NCI-H82 treated with DMSO at 0.1 percent for 48 hours (cell line): ENCODE results near the gene TNFRSF11A.

Source experiments
- DNase-seq: peaks from one replicate; lab custom pipeline; 2025; ENCODE audit not compliant: unreplicated experiment; lab: John Stamatoyannopoulos, UW

TNFRSF11A gene

DNA sequence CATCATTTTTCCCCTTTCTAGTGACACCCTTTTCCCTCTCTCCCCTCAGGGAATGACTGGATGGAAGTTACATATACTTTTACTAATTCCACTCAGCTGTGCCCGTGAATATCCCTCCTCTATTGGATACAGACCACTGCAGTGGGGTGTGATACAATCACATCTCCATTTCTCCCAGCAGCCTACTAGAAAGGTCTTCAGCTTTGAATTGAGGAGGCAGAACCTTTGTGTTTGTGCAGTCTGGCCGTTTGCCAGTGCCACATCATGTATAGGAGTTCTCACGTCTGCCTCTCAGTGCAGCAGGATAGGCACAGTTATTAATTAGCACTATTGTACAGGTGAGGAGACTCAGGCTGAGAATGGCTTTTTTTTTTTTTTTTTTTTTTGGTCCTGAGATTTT, 16.4 kb downstream of the TNFRSF11A start:
- no peak for DNase-seq

DNA sequence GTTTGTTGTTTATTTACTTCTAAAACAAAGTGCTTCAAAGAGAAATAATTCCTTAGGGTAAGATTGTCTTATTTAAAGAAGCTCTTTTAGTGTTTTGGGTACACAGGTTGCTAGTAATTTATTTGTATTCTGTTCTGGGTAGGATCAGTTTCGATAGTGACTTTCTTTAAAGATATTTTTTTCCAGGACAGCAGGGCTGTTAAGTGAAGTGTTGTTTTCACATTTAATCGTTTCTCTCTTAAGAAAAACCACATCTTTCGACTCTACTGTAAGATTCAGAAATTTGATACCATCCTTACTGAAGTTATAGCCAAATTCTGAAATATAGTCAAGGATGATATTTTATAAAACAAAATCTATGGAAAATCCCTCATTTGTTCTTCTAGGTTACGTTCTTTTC, 17.8 kb downstream of the TNFRSF11A start:
- no peak for DNase-seq

DNA sequence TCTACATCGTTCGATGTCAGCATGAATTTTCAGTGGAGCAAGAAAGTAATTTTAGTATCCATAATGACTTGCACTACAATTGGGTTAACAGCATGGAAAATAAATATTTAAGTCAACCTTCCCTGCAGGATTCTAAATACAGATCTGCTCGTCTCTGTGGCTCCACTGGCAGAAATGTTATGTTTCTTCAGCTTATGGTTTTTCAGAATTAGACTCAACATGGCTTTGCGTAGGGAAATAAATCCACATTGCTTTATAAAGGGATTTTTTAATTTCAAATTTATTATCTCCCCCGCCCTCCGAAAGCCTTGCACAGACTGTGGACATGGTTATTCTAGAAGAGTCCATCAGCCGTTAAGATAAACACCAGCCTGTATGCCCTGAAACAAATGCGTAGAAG, 18.2 kb downstream of the TNFRSF11A start:
- no peak for DNase-seq

DNA sequence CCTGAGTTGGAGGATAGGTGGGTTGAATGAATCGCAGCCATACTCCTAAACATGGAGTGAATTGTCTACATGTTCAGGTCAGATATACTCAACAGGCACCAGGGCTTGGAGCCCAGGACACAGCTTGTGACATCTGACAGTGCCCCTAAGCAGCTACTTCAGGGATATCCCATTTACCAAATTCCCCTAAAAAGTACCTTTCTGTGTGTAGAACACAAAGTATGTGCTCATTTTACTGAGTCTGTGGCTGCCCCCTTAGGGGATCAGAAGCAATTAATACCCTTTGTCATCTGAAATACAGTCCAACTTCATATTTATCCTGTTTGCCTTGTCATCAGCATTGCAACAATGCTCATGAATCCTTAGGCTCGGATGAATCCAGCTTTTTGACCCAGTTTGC, 20.8 kb downstream of the TNFRSF11A start:
- DNase-seq, result no peak

DNA sequence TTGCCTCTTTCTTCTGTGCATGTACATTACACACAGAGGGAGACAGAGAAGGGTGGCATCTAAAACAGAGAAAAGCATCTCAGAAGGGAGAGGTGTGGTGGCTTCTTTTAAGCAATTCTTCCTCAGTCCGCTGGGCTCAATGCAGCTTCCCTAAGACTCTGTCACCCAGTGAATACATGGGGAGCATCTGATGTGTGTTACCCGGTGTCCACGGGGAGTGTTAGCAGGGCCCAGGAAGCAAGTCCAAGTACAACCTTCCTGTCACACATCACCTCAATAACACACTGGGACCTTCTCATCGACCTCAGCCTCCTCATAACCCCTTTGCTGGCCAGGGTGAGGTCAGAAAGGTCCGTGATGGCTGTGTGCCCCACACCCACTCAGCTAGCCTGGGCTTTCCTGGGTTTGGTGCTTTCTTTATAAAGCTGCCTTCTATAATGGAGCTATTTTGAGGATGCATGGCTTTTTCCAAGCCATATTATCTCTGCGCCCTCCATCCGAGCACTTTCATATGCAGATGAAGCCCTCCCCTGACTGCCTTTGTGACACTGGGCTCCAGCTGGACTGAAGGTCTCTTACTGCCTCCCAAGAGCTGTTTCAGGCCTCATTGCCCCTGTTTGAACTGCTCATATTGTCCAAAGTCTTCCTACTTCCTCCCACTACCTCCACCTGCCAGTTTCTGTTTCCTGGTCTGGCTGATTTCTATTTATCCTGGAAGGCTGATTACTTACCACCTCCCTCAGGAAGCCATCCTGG, 21.4 kb downstream of the TNFRSF11A start:
- no peak for DNase-seq

DNA sequence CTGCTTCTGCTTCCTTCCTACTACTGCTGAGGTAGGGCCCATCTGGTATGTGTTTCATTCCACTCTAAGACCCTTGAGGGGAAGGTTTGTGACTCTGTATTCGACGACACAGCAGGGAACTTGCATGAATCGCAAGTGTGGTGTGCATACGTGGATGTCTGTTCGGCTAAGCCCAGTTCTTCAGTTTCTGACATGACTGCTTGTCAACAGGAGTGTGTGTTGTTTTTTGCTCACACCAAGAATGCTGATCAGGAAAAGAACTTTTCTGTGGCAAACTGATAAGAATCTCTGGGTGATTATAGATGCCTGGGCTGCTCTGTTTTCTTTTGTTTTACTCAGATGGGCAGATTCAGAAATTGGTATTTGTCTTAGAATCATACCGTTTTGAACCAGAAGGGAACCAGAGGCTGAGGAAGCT, 22.0 kb downstream of the TNFRSF11A start:
- DNase-seq, result no peak

DNA sequence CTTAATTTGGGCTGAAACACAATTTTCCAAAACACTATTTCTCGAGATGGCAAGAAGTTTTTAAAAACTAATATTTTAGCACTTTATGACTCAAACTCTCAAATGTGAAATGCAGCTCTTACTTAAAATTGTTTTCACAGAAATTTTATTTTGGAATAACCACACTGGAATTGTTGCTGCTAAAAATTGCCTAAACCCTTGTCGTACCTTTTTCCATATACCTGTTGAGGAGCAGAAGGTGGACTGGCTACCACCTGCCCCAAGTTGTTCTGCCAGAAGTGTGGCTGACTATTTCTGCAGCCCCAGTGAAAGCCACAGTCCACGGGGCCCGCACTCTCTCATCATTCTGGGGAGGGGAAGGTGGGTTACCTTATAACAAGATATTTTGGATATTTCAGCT, 23.4 kb downstream of the TNFRSF11A start:
- DNase-seq, result no peak

DNA sequence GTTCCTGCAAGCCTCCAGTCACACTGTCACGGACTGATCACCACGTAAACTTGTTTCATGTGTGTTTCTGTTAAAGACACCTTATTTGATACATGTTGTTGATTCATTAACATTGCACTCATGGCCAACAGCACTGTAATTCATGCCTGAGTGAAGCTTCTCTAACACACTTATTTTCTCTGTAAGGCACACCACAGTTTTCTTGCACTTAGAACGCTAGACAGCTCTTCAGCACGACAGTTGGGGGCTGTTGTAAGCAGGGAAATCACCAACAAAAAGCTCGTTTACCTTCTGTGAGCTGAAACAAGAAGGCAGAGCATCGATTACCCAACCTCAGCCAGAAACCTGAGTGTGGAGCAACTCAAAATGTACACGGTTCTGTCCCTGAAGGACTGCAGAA, 28.1 kb downstream of the TNFRSF11A start:
- DNase-seq, result no peak

DNA sequence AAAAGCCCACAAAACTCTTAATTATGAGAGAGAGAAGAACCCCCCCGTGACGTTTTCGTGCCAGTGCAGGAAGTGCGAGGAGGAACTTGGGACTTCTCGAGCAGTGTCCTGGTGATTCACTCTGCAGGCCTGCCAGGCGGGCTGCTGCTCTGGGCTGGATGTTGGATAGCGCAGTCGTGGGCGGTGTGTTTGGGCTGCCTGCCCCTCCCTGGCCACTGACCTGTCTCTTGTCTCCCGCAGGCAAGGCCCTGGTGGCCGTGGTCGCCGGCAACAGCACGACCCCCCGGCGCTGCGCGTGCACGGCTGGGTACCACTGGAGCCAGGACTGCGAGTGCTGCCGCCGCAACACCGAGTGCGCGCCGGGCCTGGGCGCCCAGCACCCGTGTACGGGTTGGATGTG, 29.0 kb downstream of the TNFRSF11A start:
- DNase-seq, result no peak

DNA sequence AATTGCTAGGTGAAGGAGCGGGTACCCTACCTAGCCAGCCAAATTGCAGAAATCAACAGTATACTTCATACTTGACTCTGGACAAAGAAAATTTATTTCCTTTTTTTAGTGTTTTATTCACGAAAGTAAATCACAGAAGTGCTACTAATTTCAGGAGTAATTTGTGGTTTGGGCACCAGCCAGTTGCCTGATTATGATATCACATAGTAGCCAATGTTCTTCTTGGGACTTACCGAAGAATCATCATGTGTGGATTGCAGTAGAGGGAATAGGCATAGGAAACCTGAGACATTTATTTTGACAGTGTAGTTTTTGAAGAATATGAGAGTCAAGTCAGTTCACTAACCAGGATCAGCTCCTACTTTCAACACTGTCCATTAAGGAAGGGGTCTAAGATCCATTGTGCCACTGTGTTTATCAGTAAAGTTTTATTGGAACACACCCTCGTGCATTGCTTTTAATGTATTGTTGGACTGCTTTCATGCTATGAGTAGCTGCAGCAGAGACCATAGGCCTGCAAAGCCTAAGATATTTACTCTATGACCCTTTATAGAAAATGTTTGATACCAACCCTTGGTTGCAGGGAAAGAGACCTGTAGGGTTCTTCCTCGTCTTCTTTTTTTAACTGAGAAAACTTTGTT, 32.1 kb downstream of the TNFRSF11A start:
- no peak for DNase-seq

DNA sequence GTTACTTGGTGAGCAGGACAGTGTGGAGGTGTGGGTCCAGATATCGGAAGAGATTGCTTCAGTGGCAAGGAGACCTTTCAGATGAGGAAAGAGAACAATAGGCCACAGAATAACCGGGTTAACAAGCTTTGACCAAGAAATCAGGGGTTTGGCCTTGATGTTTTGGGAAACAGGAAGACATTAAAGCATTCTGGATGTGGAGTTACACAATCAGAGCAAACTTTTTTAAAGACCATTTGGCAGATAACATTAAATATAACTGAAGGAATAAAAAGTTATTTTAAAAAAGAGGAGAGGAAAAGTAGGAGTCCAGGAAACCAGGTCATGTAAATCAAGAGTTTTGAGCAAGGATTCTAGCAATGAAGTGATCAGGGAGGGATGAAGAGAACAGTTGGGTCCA, 35.7 kb downstream of the TNFRSF11A start:
- no peak for DNase-seq

DNA sequence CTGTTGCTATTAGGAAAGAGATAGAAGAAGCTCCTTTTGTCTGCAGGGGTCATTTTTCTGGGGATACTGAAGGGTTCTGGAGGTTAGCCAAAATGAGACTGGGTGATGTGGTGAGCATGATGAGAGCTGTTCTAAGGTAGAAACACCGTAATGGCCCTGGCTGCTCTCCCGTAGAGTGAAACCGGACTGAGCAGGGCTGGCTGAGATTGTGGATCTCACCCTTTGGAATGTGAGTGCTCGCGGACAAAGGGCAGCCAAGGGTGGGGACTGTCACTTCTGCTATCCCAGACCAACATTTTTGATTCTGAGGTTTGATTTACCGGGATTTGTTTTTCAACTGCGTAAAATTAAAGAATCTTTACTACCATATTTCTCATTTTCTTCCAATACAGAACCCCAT, 36.2 kb downstream of the TNFRSF11A start:
- no peak for DNase-seq

DNA sequence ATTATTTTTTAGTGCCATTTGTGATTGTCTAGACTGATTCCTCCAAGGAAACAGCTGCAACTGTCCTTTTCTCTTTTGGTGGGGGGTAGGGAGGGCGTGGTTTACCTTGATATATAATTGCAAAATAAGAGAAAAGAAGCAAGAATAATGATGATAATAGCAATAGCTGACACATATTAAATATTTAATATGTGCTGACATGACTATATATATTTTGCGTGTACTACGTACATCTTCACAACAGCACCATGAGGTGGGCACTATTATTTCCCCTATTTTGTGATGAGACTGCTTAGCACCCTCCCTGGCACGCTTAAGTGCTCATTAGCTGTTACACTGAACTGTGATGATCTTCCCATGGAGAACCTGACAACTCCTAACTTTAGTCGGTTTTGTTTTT, 39.4 kb downstream of the TNFRSF11A start:
- no peak for DNase-seq

DNA sequence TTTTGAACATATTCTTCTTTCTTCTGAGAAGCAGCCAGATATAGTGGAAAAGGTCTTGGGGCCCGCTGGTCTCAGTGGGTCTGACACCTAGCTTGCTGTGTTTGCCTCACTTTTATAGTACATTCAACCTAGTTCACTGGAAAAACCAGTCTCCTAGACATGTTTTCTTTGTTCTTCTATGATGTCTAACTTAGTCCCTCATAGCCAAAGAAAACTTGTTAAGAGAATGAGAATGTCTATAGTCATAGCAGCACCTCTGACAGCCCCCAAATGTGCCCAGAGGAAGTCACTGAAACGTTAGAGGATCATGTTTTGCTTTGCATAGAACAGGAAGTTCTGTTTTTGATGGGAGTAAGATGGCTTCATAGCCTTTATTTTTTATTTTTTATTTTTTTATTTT, 40.3 kb downstream of the TNFRSF11A start:
- no peak for DNase-seq

DNA sequence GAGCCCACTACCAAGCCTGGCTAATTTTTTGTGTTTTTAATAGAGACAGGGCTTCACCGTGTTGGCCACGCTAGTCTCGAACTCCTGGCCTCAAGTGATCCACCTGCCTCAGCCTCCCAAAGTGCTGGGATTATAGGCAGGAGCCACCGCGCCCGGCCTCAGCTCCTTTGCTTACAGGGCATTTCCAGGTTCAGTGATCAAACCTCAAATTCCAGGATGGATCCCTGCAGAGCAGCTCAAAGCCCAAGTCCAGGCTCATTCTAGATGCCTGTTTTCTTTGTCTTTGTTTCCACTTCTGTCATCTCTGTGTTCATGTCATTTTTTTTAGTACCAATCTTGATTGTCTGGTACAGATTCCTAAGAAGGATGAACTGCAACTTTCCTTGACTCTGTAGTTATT, 41.9 kb downstream of the TNFRSF11A start:
- no peak for DNase-seq

DNA sequence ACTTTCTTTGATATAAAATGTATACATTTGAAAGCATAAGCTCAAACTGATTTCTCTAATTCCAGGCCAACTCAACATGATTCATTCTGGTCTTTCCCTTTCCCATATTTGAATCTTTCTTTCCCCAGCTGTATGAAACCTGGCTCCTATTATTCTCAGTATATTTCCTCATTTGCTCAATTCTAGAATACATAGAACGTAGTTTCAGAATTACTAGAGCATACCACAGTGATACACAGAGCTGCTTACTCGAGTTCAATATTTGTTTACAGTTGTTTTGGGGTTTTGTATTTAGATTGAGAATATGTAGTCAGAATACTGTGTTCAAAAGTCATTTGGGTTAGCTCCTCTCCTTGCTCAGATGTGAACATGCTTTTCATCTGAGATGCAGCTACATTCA, 43.0 kb downstream of the TNFRSF11A start:
- no peak for DNase-seq

DNA sequence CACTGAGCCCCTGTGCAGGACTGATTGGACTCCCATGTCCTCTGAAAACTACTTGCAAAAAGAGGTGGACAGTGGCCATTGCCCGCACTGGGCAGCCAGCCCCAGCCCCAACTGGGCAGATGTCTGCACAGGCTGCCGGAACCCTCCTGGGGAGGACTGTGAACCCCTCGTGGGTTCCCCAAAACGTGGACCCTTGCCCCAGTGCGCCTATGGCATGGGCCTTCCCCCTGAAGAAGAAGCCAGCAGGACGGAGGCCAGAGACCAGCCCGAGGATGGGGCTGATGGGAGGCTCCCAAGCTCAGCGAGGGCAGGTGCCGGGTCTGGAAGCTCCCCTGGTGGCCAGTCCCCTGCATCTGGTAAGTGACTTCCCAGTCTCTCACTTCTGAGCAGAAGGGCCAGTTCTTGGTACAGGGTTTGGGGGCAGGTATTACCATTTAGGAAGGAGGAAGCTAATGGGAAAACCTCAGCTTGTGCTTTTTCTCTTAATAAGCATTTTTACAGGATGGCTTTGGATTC, 44.1 kb downstream of the TNFRSF11A start:
- no peak for DNase-seq

DNA sequence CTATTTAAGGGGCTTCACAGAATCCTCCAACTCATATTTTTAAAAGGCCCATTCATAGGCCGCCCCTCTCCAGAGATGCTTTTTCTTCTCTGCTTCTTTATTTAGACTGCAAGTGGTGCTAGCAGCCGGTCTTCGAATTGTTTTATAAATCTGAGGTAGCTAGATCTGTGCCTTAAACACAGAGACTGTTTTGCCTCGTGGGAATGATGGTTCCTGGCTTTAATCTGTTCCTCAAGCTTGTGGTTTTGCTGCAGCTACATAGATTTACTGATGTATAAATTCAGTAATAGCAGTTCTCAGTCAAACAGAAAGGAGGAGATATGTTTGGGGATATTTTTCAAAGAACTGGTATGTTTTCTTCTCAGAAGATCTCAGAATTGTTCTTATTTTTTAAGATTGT, 45.3 kb downstream of the TNFRSF11A start:
- DNase-seq, result no peak

DNA sequence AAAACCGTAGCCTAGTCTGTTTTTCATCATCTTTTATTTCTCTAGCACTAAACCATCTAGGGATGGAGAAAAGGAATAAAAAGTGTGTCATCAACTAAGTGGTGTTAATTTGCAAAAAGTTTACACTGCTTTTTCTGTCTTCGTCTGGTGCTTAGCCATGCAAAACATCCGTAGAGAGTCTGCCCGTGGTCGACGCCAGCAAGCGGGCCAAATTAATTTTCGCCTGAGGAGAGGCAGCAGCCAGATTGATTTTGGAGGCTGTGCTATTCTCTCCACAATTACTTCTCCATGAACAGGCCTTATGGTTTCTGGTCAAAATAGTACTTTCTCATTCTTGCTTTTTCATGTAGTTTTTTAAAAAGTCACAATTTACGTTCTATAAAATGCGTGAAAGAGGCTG, 46.3 kb downstream of the TNFRSF11A start:
- no peak for DNase-seq

DNA sequence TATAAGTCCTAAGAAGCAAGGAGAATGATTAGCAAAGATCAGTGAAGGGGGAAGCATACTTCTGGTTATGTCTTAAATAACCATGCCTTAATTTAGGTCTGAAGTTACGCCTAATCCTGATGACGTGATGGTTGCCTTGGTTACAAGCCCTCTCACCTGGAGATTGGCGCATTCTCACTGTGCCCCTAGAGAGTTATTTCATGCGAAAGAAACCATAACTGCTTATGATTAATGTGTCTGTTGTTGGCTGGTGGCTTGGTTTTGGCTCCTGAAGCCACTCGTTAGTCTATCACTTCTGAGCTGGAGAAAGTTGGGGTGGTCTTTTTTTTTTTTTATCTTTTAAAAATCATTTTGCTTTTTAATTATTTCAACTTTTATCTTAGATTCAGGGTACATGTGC, 47.0 kb downstream of the TNFRSF11A start:
- DNase-seq, result no peak

DNA sequence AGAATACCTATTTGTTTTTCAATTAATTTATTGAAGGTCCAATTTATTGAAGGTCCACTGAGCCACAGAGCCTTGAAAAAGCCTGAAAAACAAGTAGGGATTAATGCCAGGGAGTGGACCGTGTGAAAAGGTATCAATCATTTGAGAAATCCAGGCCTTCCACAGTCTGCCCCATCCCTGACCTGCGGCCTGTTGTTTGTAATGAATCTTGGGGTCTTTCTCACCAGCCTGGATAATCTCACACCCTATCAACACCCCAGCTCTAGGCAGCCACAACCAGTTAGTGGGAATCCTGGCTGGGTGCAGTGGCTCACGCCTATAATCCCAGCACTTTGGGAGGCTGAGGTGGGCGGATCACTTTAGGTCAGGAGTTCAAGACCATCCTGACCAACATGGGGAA, 47.8 kb downstream of the TNFRSF11A start:
- DNase-seq, result no peak

DNA sequence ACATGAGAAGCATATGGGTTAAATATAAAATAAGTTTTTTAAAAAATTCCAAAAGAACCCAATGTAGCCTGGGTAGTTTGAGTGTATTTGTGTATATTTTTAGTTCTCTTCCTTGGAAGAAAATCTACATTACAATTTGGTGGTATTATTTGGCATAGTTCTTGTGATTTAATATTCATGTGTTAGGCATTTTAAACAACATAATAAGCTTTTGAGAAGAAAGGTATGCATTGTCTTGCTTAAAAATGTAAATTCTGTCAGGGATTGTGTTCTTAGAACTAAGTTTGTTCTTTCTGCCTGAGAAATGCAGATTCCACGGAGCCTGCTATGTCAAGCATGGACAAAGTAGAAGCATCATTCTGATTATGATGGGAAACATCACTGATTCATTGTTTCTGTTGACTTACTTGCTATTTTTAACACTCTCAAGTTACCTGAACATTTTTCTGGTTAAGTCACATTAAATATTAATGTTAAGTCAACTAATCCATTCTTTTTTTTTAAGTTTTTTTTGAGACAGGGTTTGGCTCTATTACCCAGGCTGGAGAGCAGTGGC, 49.4 kb downstream of the TNFRSF11A start:
- no peak for DNase-seq
